Measurements from ENCODE around the gene CATSPERE. TPM values are rescaled to one million over a fixed set of nuclear protein-coding genes. Genes with fewer than 3 reads are reported as not detected.
"Not testable (repeated sequence)": the region's sequence is repeated elsewhere in the genome, so short reads cannot be mapped to it uniquely, and the experiment has no call there.

CATSPERE gene
- total RNA-seq, 5 donors from 2014 or later (not counting 1 experiment from before 2014, with no cell fraction given) = 0.79 to 1.5 (median 1.3) TPM

- POLR2A ChIA-PET = no interaction called here
- H3K9me3 Mint-ChIP-seq = no peaks in the 10 kb centered on the region
- ATAC-seq (replicated peaks in 1 of 4) (no peak), DNase-seq (no peak)
- no peaks in the 10 kb centered on the region for H3K27me3 Mint-ChIP-seq
- no peak overlapping the region for H3K27ac ChIP-seq (ENCODE audit: low read length)
- H3K27me3 ChIP-seq (replicated peaks in 1 of 2; ENCODE audit: control insufficient read depth in 2 of 2, extremely low read depth in 1 of 2, insufficient read depth in 2 of 2, low read length in 1 of 2) = no peaks in the 10 kb centered on the region
- no peaks in the 10 kb centered on the region for H3K9me3 ChIP-seq
- peaks cover 19 to 51% (median 33%) of the 10 kb centered on the region in 3 donors for H3K4me1 Mint-ChIP-seq
- CTCF ChIA-PET = no interaction called here
- no peak overlapping the region for H3K27ac Mint-ChIP-seq
- peaks cover 0 to 2% of the 10 kb centered on the region in 2 experiments for H3K4me1 ChIP-seq (ENCODE audit: control insufficient read depth in 1 of 2, extremely low read depth in 1 of 2, insufficient read depth in 2 of 2, low read length in 2 of 2)
- 100% methylated on average over 2 of the region's 6 CpGs for WGBS (ENCODE audit: insufficient coverage)
- no peak overlapping the region for H3K4me3 ChIP-seq (ENCODE audit: control insufficient read depth in 1 of 2, extremely low read depth in 1 of 2, low read length in 1 of 2)
- no peak overlapping the region for H3K4me3 Mint-ChIP-seq
- peaks cover 55% of the 10 kb centered on the region for H3K36me3 Mint-ChIP-seq
- H3K36me3 ChIP-seq (ENCODE audit: control insufficient read depth in 2 of 2, extremely low read depth in 1 of 2, insufficient read depth in 1 of 2, low read length in 1 of 2) = peaks cover 0 to 3% of the 10 kb centered on the region in 2 donors
These were observed 217.6 kb downstream of the CATSPERE start for GRCh38 chr1:244678697-244679096.

GRCh38 chr1:244680667-244681066 lies 219.6 kb downstream of the CATSPERE start:
- H3K27me3 ChIP-seq (replicated peaks in 1 of 2; ENCODE audit: control insufficient read depth in 2 of 2, extremely low read depth in 1 of 2, insufficient read depth in 2 of 2, low read length in 1 of 2) = no peaks in the 10 kb centered on the region
- H3K4me3 Mint-ChIP-seq = no peak overlapping the region
- no peak overlapping the region for H3K27ac Mint-ChIP-seq
- no peak for ATAC-seq (replicated peaks in 1 of 4)
- ChIA-PET POLR2A (no interaction called here), CTCF (interaction anchor here in 1 of 2 donors (0.7 kb wide), 1 partner anchor 461 kb away, joined by 3 read pairs; no protein-coding TSS in a partner anchor)
- no peaks in the 10 kb centered on the region for H3K9me3 ChIP-seq
- H3K36me3 ChIP-seq (ENCODE audit: control insufficient read depth in 2 of 2, extremely low read depth in 1 of 2, insufficient read depth in 1 of 2, low read length in 1 of 2) = peaks cover 0 to 6% of the 10 kb centered on the region in 2 donors
- no peaks in the 10 kb centered on the region for H3K9me3 Mint-ChIP-seq
- H3K27me3 Mint-ChIP-seq = no peaks in the 10 kb centered on the region
- no peak overlapping the region for H3K27ac ChIP-seq (ENCODE audit: low read length)
- peaks cover 0 to 4% of the 10 kb centered on the region in 2 experiments for H3K4me1 ChIP-seq (ENCODE audit: control insufficient read depth in 1 of 2, extremely low read depth in 1 of 2, insufficient read depth in 2 of 2, low read length in 2 of 2)
- no peak for DNase-seq
- H3K4me1 Mint-ChIP-seq = peaks cover 9 to 38% (median 23%) of the 10 kb centered on the region in 3 donors
- peaks cover 40% of the 10 kb centered on the region for H3K36me3 Mint-ChIP-seq
- no CpG with 5 or more reads among the region's 1 CpG for WGBS (ENCODE audit: insufficient coverage)
- H3K4me3 ChIP-seq (ENCODE audit: control insufficient read depth in 1 of 2, extremely low read depth in 1 of 2, low read length in 1 of 2) = no peak overlapping the region

GRCh38 chr1:244682087-244682486 lies 221.0 kb downstream of the CATSPERE start:
- peaks cover 0 to 18% of the 10 kb centered on the region in 2 donors for H3K36me3 ChIP-seq (ENCODE audit: control insufficient read depth in 2 of 2, extremely low read depth in 1 of 2, insufficient read depth in 1 of 2, low read length in 1 of 2)
- Mint-ChIP-seq H3K4me1 (peaks cover 5 to 33% (median 18%) of the 10 kb centered on the region in 3 donors), H3K36me3 (peaks cover 47% of the 10 kb centered on the region)
- CTCF ChIA-PET; H3K27ac Mint-ChIP-seq; H3K9me3 ChIP-seq; DNase-seq; H3K4me3 ChIP-seq (ENCODE audit: control insufficient read depth in 1 of 2, extremely low read depth in 1 of 2, low read length in 1 of 2); H3K27me3 ChIP-seq (replicated peaks in 1 of 2; ENCODE audit: control insufficient read depth in 2 of 2, extremely low read depth in 1 of 2, insufficient read depth in 2 of 2, low read length in 1 of 2); H3K4me3 Mint-ChIP-seq; ATAC-seq (replicated peaks in 1 of 4); H3K4me1 ChIP-seq (ENCODE audit: control insufficient read depth in 1 of 2, extremely low read depth in 1 of 2, insufficient read depth in 2 of 2, low read length in 2 of 2); H3K27me3 Mint-ChIP-seq; H3K27ac ChIP-seq (ENCODE audit: low read length); H3K9me3 Mint-ChIP-seq: not testable (repeated sequence)
- POLR2A ChIA-PET = interaction anchor here in 1 of 2 donors (0.6 kb wide), 1 partner anchor 62 kb away, joined by 5 read pairs; no protein-coding TSS in a partner anchor
- WGBS (ENCODE audit: insufficient coverage) = 100% methylated on average over 2 of the region's 4 CpGs

Other genes starting within 250 kb of the CATSPERE start
- 10 to 100 TPM; 49.6 to 53.4 (median 51.6) TPM for gene ADSS2, start 9.4 kb upstream of the CATSPERE start, total RNA-seq
- 10 to 100 TPM; 17.0 to 20.9 (median 17.8) TPM for gene DESI2, start 191.9 kb downstream of the CATSPERE start, total RNA-seq

Data from T-cell (primary cell).